Neuronal stem cell (in vitro differentiated cells): ENCODE measurements around the gene CD3E.

Experiments used
- DNase-seq: peaks from one replicate; pipeline ENCODE4 v3.0.0-alpha.2; 2013; ENCODE audit warnings: low spot score
- H2AFZ ChIP-seq: one replicate; pipeline ENCODE4 v1.6.1; 2013; ENCODE audit warnings: mild to moderate bottlenecking, low read length, inconsistent platforms
- H2AK5ac ChIP-seq: 2 replicates; pipeline ENCODE4 v1.6.1; 2013; ENCODE audit warnings: low read depth, mild to moderate bottlenecking, inconsistent platforms, low read length, moderate library complexity, mixed read lengths
- H2BK120ac ChIP-seq: 2 replicates; pipeline ENCODE4 v1.6.1; 2013; ENCODE audit warnings: low read depth, mild to moderate bottlenecking, inconsistent platforms, low read length, moderate library complexity, mixed read lengths
- H2BK12ac ChIP-seq: one replicate; pipeline ENCODE4 v1.6.1; 2013; ENCODE audit warnings: low read length, inconsistent platforms
- H2BK15ac ChIP-seq: 2 replicates; pipeline ENCODE4 v1.6.1; 2013; ENCODE audit warnings: mild to moderate bottlenecking, low read length, inconsistent platforms, mixed read lengths
- H2BK5ac ChIP-seq: one replicate; pipeline ENCODE4 v1.6.1; 2013; ENCODE audit warnings: inconsistent platforms, mild to moderate bottlenecking, low read length, moderate library complexity
- H3K14ac ChIP-seq: one replicate; pipeline ENCODE4 v1.6.1; 2013; ENCODE audit warnings: low read length, inconsistent platforms
- H3K18ac ChIP-seq: 2 replicates; pipeline ENCODE4 v1.6.1; 2013; ENCODE audit warnings: low read length, inconsistent platforms
- H3K23ac ChIP-seq: 2 replicates; pipeline ENCODE4 v1.6.1; 2013; ENCODE audit warnings: low read depth, mild to moderate bottlenecking, mixed read lengths, low read length, inconsistent platforms; ENCODE audit not compliant: poor library complexity
- H3K27ac ChIP-seq: replicated peaks from 3 replicates; pipeline ENCODE4 v1.5.1; 2013; ENCODE audit warnings: low read length, inconsistent platforms
- H3K27me3 ChIP-seq, 3 experiments: 2 replicates each; pipeline ENCODE4 v1.6.1; 2013; ENCODE audit warnings: low read length in 3 of 3, mild to moderate bottlenecking in 2 of 3, inconsistent platforms in 1 of 3, low read depth in 1 of 3, mixed read lengths in 1 of 3, moderate library complexity in 1 of 3; ENCODE audit not compliant: control insufficient read depth in 3 of 3, insufficient read depth in 3 of 3
- H3K36me3 ChIP-seq, 2 donors: replicated peaks in 1 of 2; 2 replicates each; pipeline ENCODE4 v1.6.1; 2013; ENCODE audit warnings: low read length in 2 of 2; ENCODE audit not compliant: control insufficient read depth in 2 of 2, insufficient read depth in 2 of 2
- H3K4ac ChIP-seq: 2 replicates; pipeline ENCODE4 v1.6.1; 2013; ENCODE audit warnings: inconsistent platforms, mild to moderate bottlenecking, low read length, moderate library complexity
- H3K4me1 ChIP-seq, 2 donors: 1 replicate in 1 of 2; 2 replicates in 1 of 2; pipeline ENCODE4 v1.6.1; 2013; ENCODE audit warnings: low read length in 2 of 2, low read depth in 1 of 2; ENCODE audit not compliant: control insufficient read depth in 2 of 2, insufficient read depth in 1 of 2
- H3K4me2 ChIP-seq: one replicate; pipeline ENCODE4 v1.6.1; 2013; ENCODE audit warnings: mild to moderate bottlenecking, low read length, inconsistent platforms; ENCODE audit not compliant: insufficient read depth, poor library complexity, severe bottlenecking
- H3K4me3 ChIP-seq, 2 donors: 2 replicates each; pipeline ENCODE4 v1.5.1; 2013; ENCODE audit warnings: low read length in 2 of 2, mild to moderate bottlenecking in 2 of 2, inconsistent platforms in 1 of 2, moderate library complexity in 1 of 2
- H3K79me1 ChIP-seq: one replicate; pipeline ENCODE4 v1.6.1; 2013; ENCODE audit warnings: low read depth, mild to moderate bottlenecking, inconsistent platforms, low read length, moderate library complexity
- H3K9ac ChIP-seq: one replicate; pipeline ENCODE4 v1.6.1; 2013; ENCODE audit warnings: mild to moderate bottlenecking, low read depth, low read length, inconsistent platforms; ENCODE audit not compliant: poor library complexity
- H3K9me3 ChIP-seq, 2 donors: replicated peaks in 1 of 2; 2 replicates each; pipeline versions ENCODE3 to v1.6.1; 2013; ENCODE audit warnings: low read length in 2 of 2, mild to moderate bottlenecking in 2 of 2, inconsistent platforms in 1 of 2, low read depth in 1 of 2, mixed read lengths in 1 of 2, moderate library complexity in 1 of 2; ENCODE audit not compliant: control insufficient read depth in 2 of 2, insufficient read depth in 1 of 2
- H4K8ac ChIP-seq: one replicate; pipeline ENCODE4 v1.6.1; 2013; ENCODE audit warnings: low read depth, mild to moderate bottlenecking, inconsistent platforms, low read length, moderate library complexity
- H4K91ac ChIP-seq: one replicate; pipeline ENCODE4 v1.6.1; 2013; ENCODE audit warnings: low read length, low read depth, mild to moderate bottlenecking, inconsistent platforms; ENCODE audit not compliant: poor library complexity
- WGBS, 2 donors: extraction: QIAGEN DNeasy Blood & Tissue Kit; methylation state at CpG; one replicate each; pipeline ENCODE4 v1.1.7; 2013; ENCODE audit warnings: missing lambda C conversion rate in 2 of 2, mixed read lengths in 1 of 2; ENCODE audit not compliant: insufficient read length in 2 of 2, insufficient replicate concordance in 1 of 2; ENCODE audit errors: extremely low coverage in 2 of 2; 5-methylcytosine and 5-hydroxymethylcytosine counted together

CD3E gene

DNA sequence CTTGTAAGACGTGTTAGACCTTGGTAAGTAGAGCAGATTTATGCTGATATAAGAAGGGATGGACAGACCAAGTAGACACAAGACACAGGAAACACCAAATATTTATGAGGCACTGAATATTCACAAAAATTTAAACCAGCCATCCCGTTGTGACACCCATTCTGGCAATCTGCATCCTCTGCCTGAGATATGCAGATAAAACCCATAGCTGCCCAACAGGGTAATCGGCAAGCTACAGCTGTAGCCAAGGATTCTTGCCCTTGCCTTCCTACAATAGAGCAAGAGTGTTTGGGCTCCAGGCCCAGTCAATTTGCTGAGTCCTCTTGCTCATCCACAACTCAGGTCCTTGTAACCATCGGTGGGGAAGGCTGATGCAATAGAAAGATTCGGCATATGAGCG, 21.9 kb upstream of the CD3E start:
- no peak overlapping the region for H3K4me2 ChIP-seq
- H3K27me3 ChIP-seq = peaks cover 0 to 4% (median 0%) of the 10 kb centered on the region in 3 experiments
- H3K4me1 ChIP-seq = no peaks in the 10 kb centered on the region
- no peak overlapping the region for H3K27ac ChIP-seq
- H2AFZ ChIP-seq = no peak overlapping the region
- H3K9ac ChIP-seq = no peak overlapping the region
- no CpG with 5 or more reads among the region's 6 CpGs for WGBS, 2 donors
- no peak overlapping the region for H3K23ac ChIP-seq
- no peaks in the 10 kb centered on the region for H3K36me3 ChIP-seq
- DNase-seq = no peak
- no peak overlapping the region for H2BK15ac ChIP-seq
- H3K4me3 ChIP-seq = no peak overlapping the region
- H3K79me1 ChIP-seq = no peaks in the 10 kb centered on the region
- no peak overlapping the region for H4K8ac ChIP-seq
- H2BK12ac ChIP-seq = no peak overlapping the region
- no peak overlapping the region for H3K14ac ChIP-seq
- no peak overlapping the region for H2AK5ac ChIP-seq
- no peak overlapping the region for H3K4ac ChIP-seq
- H3K18ac ChIP-seq = no peak overlapping the region
- no peaks in the 10 kb centered on the region for H3K9me3 ChIP-seq
- H2BK5ac ChIP-seq = no peak overlapping the region
- no peak overlapping the region for H2BK120ac ChIP-seq
- no peak overlapping the region for H4K91ac ChIP-seq

GRCh38 chr11:118283037-118283636, 21.4 kb upstream of the CD3E start:
- Histone ChIP-seq H3K18ac (no peak overlapping the region), H3K79me1 (no peaks in the 10 kb centered on the region), H3K9ac (no peak overlapping the region), H2AFZ (no peak overlapping the region), H3K36me3 (no peaks in the 10 kb centered on the region), H3K4me3 (no peak overlapping the region), H4K91ac (no peak overlapping the region), H4K8ac (no peak overlapping the region), H3K4me1 (no peaks in the 10 kb centered on the region), H3K4me2 (no peak overlapping the region), H2BK120ac (no peak overlapping the region), H2BK12ac (no peak overlapping the region), H2AK5ac (no peak overlapping the region), H3K4ac (no peak overlapping the region), H3K27me3 (peaks cover 0 to 4% (median 0%) of the 10 kb centered on the region in 3 experiments), H3K23ac (no peak overlapping the region), H3K27ac (no peak overlapping the region), H2BK5ac (no peak overlapping the region), H3K14ac (no peak overlapping the region), H2BK15ac (no peak overlapping the region), H3K9me3 (no peaks in the 10 kb centered on the region)
- WGBS, 2 donors = no CpG with 5 or more reads among the region's 5 CpGs
- no peak for DNase-seq

DNA sequence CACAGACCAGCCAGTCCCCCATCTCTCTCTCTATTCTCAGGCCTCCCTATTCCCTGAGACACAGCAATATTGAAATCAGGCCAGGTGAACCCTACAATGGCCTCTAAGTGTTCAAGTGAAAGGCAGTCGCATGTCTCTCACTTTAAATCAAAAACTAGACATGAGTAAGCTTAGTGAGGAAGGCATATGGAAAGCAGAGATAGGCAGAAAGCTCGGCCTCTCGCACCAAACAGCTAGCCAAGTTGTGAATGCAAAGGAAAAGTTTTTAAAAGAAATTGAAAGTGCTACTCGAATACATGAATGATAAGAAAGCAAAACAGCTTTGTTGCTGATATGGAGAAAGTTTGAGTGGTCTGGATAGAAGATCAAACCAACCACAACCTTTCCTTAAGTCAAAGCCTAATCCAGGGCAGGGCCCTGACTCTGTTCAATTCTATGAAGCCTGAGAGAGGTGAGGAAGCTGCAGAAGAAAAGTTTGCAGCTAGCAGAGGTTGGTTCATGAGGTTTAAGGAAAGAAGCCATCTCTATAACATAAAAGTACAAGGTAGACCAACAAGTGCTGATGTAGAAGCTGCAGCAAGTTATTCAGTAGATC, 20.7 kb upstream of the CD3E start:
- Histone ChIP-seq H3K36me3 (no peaks in the 10 kb centered on the region), H3K23ac (no peak overlapping the region), H2BK5ac (no peak overlapping the region), H4K8ac (no peak overlapping the region), H2BK120ac (no peak overlapping the region), H3K14ac (no peak overlapping the region), H3K79me1 (no peaks in the 10 kb centered on the region), H3K9me3 (no peaks in the 10 kb centered on the region), H2AK5ac (no peak overlapping the region), H3K27me3 (peaks cover 0 to 4% (median 0%) of the 10 kb centered on the region in 3 experiments), H3K4me3 (no peak overlapping the region), H3K18ac (no peak overlapping the region), H3K4me2 (no peak overlapping the region), H2BK15ac (no peak overlapping the region), H4K91ac (no peak overlapping the region), H2AFZ (no peak overlapping the region), H3K27ac (no peak overlapping the region), H3K4ac (no peak overlapping the region), H2BK12ac (no peak overlapping the region), H3K9ac (no peak overlapping the region), H3K4me1 (no peaks in the 10 kb centered on the region)
- WGBS, 2 donors = no CpG with 5 or more reads among the region's 4 CpGs
- no peak for DNase-seq

DNA sequence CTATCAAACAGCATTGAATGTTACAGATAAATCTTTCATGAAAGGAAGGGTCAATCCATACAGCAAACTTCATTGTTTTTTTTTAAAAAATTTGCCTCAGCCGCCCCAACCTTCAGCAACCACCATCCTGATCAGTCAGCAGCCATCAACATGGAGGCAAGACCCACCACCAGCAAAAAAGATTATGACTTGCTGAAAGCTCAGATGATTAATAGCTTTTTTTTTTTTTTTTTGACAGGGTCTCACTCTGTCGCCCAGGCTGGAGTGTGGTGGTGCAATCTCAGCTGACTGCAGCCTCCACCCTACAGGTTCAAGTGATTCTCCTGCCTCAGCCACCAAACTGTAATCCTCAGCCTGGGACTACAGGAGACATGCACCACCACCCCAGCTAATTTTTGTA, 18.0 kb upstream of the CD3E start:
- H3K4me2 ChIP-seq = no peak overlapping the region
- no peak overlapping the region for H3K14ac ChIP-seq
- no CpG with 5 or more reads among the region's 2 CpGs for WGBS, 2 donors

More for the DNA sequence above, 18.0 kb upstream of the CD3E start:
- H3K79me1 ChIP-seq = no peaks in the 10 kb centered on the region
- H3K27ac ChIP-seq = no peak overlapping the region
- no peak overlapping the region for H2BK12ac ChIP-seq
- H2BK120ac ChIP-seq = no peak overlapping the region
- H3K9me3 ChIP-seq = no peaks in the 10 kb centered on the region
- no peak overlapping the region for H3K4ac ChIP-seq
- no peak overlapping the region for H3K23ac ChIP-seq
- DNase-seq = no peak
- H3K27me3 ChIP-seq = peaks cover 0 to 4% (median 0%) of the 10 kb centered on the region in 3 experiments
- no peaks in the 10 kb centered on the region for H3K36me3 ChIP-seq
- no peak overlapping the region for H3K18ac ChIP-seq
- no peak overlapping the region for H4K8ac ChIP-seq
- H2AFZ ChIP-seq = no peak overlapping the region
- no peak overlapping the region for H3K4me3 ChIP-seq
- H3K9ac ChIP-seq = no peak overlapping the region
- H2AK5ac ChIP-seq = no peak overlapping the region
- H2BK15ac ChIP-seq = no peak overlapping the region
- no peak overlapping the region for H4K91ac ChIP-seq
- H3K4me1 ChIP-seq = no peaks in the 10 kb centered on the region
- no peak overlapping the region for H2BK5ac ChIP-seq
